ENCODE data around the gene OR5H15. TPM values are rescaled to one million over a fixed set of nuclear protein-coding genes. Genes with fewer than 3 reads are reported as not detected.
"Not testable (repeated sequence)": the region's sequence is repeated elsewhere in the genome, so short reads cannot be mapped to it uniquely, and the experiment has no call there.

OR5H15 gene
- not detected in 2 replicates for total RNA-seq

- DNase-seq, result no peak
Observed at GRCh38 chr3:98166396-98166795, at the start of gene OR5H15. TSS of gene OR5H15 (plus strand) at chr3:98166696. CDS start at chr3:98168700, 2,004 bp downstream.

- DNase-seq, result no peak
Observed at GRCh38 chr3:98130421-98130820, 36.1 kb upstream of the OR5H15 start, which contains the start of gene OR5H1. TSS of gene OR5H1 (plus strand) at chr3:98130721. CDS start at chr3:98132698, 1,977 bp downstream.

GRCh38 chr3:98136631-98137030 lies 29.9 kb upstream of the OR5H15 start:
- no peak for DNase-seq

- DNase-seq, result not testable (repeated sequence)
Observed at GRCh38 chr3:98137826-98138557, 28.5 kb upstream of the OR5H15 start.

- DNase-seq, result no peak
Observed at GRCh38 chr3:98140531-98140930, 26.0 kb upstream of the OR5H15 start.

GRCh38 chr3:98147179-98147578 lies 19.3 kb upstream of the OR5H15 start, which contains the start of gene OR5H14:
TSS of gene OR5H14 (plus strand) at chr3:98147479. CDS start at chr3:98149386, 1,907 bp downstream.
- no peak for DNase-seq

- DNase-seq, result no peak
Observed at GRCh38 chr3:98148751-98149150, 17.7 kb upstream of the OR5H15 start.

GRCh38 chr3:98149456-98149855 lies 17.0 kb upstream of the OR5H15 start:
- not testable (repeated sequence) for DNase-seq

GRCh38 chr3:98151241-98151640 lies 15.3 kb upstream of the OR5H15 start:
- no peak for DNase-seq

GRCh38 chr3:98171071-98171470 lies 4.6 kb downstream of the OR5H15 start:
- no peak for DNase-seq

- DNase-seq, result no peak
Observed at GRCh38 chr3:98172621-98173020, 6.1 kb downstream of the OR5H15 start.

- no peak for DNase-seq
Observed at GRCh38 chr3:98180319-98180890, 13.9 kb downstream of the OR5H15 start.

GRCh38 chr3:98182196-98182595 lies 15.7 kb downstream of the OR5H15 start:
- DNase-seq, result no peak

GRCh38 chr3:98185180-98185579 lies 18.7 kb downstream of the OR5H15 start:
- no peak for DNase-seq

- no peak for DNase-seq
Observed at GRCh38 chr3:98188545-98188944, 22.0 kb downstream of the OR5H15 start.

GRCh38 chr3:98190911-98191310 lies 24.4 kb downstream of the OR5H15 start:
- DNase-seq, result not testable (repeated sequence)

- not testable (repeated sequence) for DNase-seq
Observed at GRCh38 chr3:98196293-98196692, 29.8 kb downstream of the OR5H15 start.

GRCh38 chr3:98199020-98199419 lies 32.5 kb downstream of the OR5H15 start:
- DNase-seq, result no peak

GRCh38 chr3:98209244-98209643 lies 42.7 kb downstream of the OR5H15 start:
- DNase-seq, result no peak

GRCh38 chr3:98213276-98213675 lies 46.8 kb downstream of the OR5H15 start:
- DNase-seq, result no peak

GRCh38 chr3:98215051-98215450 lies 48.6 kb downstream of the OR5H15 start:
- no peak for DNase-seq

All from dermis blood vessel endothelial cell (primary cell).